ENCODE data around the gene PATJ. TPM values are rescaled to one million over a fixed set of nuclear protein-coding genes. Genes with fewer than 3 reads are reported as not detected.
"Not testable (repeated sequence)": the region's sequence is repeated elsewhere in the genome, so short reads cannot be mapped to it uniquely, and the experiment has no call there.

Gene PATJ
- total and polyA plus RNA-seq, 7 donors = 2.0 to 49.9 (median 17.1) TPM

GRCh38 chr1:61931587-61932279, 189.5 kb downstream of the PATJ start:
- 93 to 94% (median 94%) methylated on average over 3 of the region's 3 CpGs for WGBS, 3 donors
- no peaks in the 10 kb centered on the region for H3K9me3 ChIP-seq
- intact Hi-C loops (cut with DNase I) = no loop called here
- ATAC-seq = no peak
- no peak for DNase-seq
- no peaks in the 10 kb centered on the region for H3K27me3 ChIP-seq (ENCODE audit: insufficient read depth in 3 of 3, low read length in 2 of 3)
- H3K36me3 ChIP-seq (ENCODE audit: insufficient read depth in 1 of 2, low read depth in 1 of 2) = peaks cover 0 to 7% of the 10 kb centered on the region in 2 donors
- TF ChIP-seq, protein P1, sequence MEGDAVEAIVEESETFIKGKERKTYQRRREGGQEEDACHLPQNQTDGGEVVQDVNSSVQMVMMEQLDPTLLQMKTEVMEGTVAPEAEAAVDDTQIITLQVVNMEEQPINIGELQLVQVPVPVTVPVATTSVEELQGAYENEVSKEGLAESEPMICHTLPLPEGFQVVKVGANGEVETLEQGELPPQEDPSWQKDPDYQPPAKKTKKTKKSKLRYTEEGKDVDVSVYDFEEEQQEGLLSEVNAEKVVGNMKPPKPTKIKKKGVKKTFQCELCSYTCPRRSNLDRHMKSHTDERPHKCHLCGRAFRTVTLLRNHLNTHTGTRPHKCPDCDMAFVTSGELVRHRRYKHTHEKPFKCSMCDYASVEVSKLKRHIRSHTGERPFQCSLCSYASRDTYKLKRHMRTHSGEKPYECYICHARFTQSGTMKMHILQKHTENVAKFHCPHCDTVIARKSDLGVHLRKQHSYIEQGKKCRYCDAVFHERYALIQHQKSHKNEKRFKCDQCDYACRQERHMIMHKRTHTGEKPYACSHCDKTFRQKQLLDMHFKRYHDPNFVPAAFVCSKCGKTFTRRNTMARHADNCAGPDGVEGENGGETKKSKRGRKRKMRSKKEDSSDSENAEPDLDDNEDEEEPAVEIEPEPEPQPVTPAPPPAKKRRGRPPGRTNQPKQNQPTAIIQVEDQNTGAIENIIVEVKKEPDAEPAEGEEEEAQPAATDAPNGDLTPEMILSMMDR (IDR thresholded peaks at IDR 0.05) = no peak
- H3K4me1 ChIP-seq = no peaks in the 10 kb centered on the region
- no peak overlapping the region for H3K4me3 ChIP-seq
- H3K27ac ChIP-seq = no peak overlapping the region

DNA sequence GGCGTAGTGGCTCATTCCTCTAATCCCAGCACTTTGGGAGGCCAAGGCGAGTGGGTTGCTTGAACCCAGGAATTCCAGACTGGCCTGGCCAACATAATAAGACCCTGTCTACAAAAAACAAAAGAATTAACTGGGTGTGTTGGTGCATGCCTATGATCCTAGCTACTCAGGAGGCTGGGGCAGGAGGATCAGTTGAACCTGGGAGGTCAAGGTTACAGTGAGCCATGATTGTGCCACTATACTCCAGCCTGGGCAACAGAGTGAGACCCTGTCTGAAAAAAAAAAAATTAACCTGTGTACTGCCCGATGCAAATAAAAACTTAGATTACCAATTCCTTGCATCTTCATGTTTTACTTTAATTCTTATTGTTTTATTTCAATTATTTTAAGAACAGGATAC, 193.2 kb downstream of the PATJ start:
- TF ChIP-seq, protein P1 (IDR thresholded peaks at IDR 0.05) = no peak
- no peak overlapping the region for H3K27ac ChIP-seq
- H3K4me3 ChIP-seq = no peak overlapping the region
- ATAC-seq = no peak
- intact Hi-C loops (cut with DNase I) = loop anchor here in 1 of 2 donors (5.0 kb wide), 1 partner anchor 137 kb away; no protein-coding TSS in a partner anchor
- no peaks in the 10 kb centered on the region for H3K9me3 ChIP-seq
- no peaks in the 10 kb centered on the region for H3K36me3 ChIP-seq (ENCODE audit: insufficient read depth in 1 of 2, low read depth in 1 of 2)
- H3K4me1 ChIP-seq = no peaks in the 10 kb centered on the region
- no peak for DNase-seq
- no peaks in the 10 kb centered on the region for H3K27me3 ChIP-seq (ENCODE audit: insufficient read depth in 3 of 3, low read length in 2 of 3)
- 94 to 98% (median 95%) methylated on average over 3 of the region's 3 CpGs for WGBS, 3 donors

DNA sequence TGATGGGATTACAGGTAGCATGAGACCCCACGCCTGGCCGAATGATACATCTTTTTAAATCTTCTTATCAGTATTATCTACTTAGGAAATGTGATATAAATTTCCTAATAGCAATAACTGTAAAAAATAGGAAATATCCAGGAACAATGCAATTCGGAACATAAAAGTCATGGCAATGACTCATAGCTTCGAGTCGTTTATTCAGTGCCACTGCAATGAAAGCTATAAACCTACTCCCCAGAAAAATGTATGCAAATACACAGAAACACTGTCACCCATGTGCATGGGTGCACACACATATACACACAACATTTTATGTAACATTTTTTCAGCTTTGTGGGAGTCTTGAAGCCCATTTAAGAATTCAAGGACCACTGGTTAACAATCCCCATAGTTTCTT, 194.6 kb downstream of the PATJ start:
- Histone ChIP-seq H3K9me3 (no peaks in the 10 kb centered on the region), H3K27me3 (ENCODE audit: insufficient read depth in 3 of 3, low read length in 2 of 3) (no peaks in the 10 kb centered on the region), H3K27ac (no peak overlapping the region), H3K4me3 (no peak overlapping the region), H3K4me1 (no peaks in the 10 kb centered on the region), H3K36me3 (ENCODE audit: insufficient read depth in 1 of 2, low read depth in 1 of 2) (no peaks in the 10 kb centered on the region)
- TF ChIP-seq, protein P1 (IDR thresholded peaks at IDR 0.05) = no peak
- intact Hi-C loops (cut with DNase I) = loop anchor here in 1 of 2 donors (5.0 kb wide), 1 partner anchor 135 kb away; no protein-coding TSS in a partner anchor
- 64 to 80% (median 73%) methylated on average over 5 of the region's 5 CpGs for WGBS, 3 donors
- ATAC-seq (no peak), DNase-seq (no peak)

DNA sequence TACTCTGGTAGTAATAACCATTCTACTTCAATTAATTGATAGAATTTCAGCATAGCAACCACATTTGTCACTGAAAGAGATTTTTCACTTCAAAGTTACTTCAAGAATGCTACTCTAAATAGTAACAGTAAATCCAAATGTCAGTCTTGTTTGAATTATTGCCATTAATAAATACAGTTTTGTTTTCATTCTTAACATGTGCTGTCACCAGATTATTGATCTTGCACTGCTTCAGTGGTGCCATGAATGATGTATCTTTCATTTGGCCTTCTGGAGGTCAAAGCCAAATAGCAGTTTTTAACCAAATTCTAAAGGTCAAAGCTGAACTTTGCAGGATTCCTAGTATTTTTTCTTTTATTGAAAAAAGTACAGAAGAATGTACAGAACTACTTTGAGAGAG, 199.5 kb downstream of the PATJ start:
- no peak for ATAC-seq
- H3K4me1 ChIP-seq = no peaks in the 10 kb centered on the region
- H3K36me3 ChIP-seq (ENCODE audit: insufficient read depth in 1 of 2, low read depth in 1 of 2) = no peaks in the 10 kb centered on the region
- no peaks in the 10 kb centered on the region for H3K9me3 ChIP-seq
- no peak for DNase-seq
- intact Hi-C loops (cut with DNase I) = no loop called here
- no peak overlapping the region for H3K4me3 ChIP-seq
- H3K27me3 ChIP-seq (ENCODE audit: insufficient read depth in 3 of 3, low read length in 2 of 3) = no peaks in the 10 kb centered on the region
- no peak overlapping the region for H3K27ac ChIP-seq
- TF ChIP-seq, protein P1 (IDR thresholded peaks at IDR 0.05) = no peak

DNA sequence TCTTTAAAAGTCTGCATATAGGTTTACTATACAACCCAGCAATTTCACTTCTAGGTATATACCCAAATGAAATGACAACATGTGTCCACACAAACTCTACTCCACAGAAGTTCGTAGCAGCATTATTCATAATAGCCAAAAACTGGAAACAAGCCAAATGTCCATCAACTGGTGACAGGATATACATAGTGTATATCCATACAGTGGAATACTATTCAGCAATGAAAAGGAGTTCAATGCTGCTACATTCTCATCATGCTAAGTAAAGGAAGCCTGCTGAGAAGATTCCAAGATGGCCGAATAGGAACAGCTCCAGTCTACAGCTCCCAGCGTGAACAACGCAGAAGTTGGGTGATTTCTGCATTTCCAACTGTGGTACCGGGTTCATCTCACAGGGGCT, 200.6 kb downstream of the PATJ start:
- TF ChIP-seq, protein P1 (IDR thresholded peaks at IDR 0.05) = no peak
- Histone ChIP-seq H3K27ac (no peak overlapping the region), H3K4me3 (no peak overlapping the region), H3K27me3 (ENCODE audit: insufficient read depth in 3 of 3, low read length in 2 of 3) (no peaks in the 10 kb centered on the region), H3K9me3 (no peaks in the 10 kb centered on the region), H3K4me1 (no peaks in the 10 kb centered on the region), H3K36me3 (ENCODE audit: insufficient read depth in 1 of 2, low read depth in 1 of 2) (no peaks in the 10 kb centered on the region)
- WGBS, 3 donors = 98 to 99% (median 99%) methylated on average over 5 of the region's 5 CpGs
- DNase-seq = no peak
- ATAC-seq = no peak
- intact Hi-C loops (cut with DNase I) = no loop called here

GRCh38 chr1:61948685-61949084, 206.4 kb downstream of the PATJ start:
- ATAC-seq; H3K36me3 ChIP-seq (ENCODE audit: insufficient read depth in 1 of 2, low read depth in 1 of 2); H3K27me3 ChIP-seq (ENCODE audit: insufficient read depth in 3 of 3, low read length in 2 of 3); H3K4me3 ChIP-seq; H3K9me3 ChIP-seq; DNase-seq; H3K27ac ChIP-seq; intact Hi-C loops (cut with DNase I): not testable (repeated sequence)
- 58 to 84% (median 76%) methylated on average over 4 to 5 of the region's 5 CpGs for WGBS, 3 donors
- H3K4me1 ChIP-seq = peaks cover 17% of the 10 kb centered on the region

Measured in psoas muscle (tissue), 8 donors.